GM18511 (cell line): ENCODE results near the gene RGS13.
"Not testable (repeated sequence)": the region's sequence is repeated elsewhere in the genome, so short reads cannot be mapped to it uniquely, and the experiment has no call there.

ENCODE experiments used
- ATAC-seq: cut with Tn5 transposase; IDR thresholded peaks from one replicate; pipeline ENCODE4 v1.9.1; 2021; ENCODE audit warnings: mild to moderate bottlenecking, moderate library complexity; ENCODE audit not compliant: unreplicated experiment

Gene RGS13

GRCh38 chr1:192669174-192669573, 33.2 kb downstream of the RGS13 start:
- ATAC-seq = no peak

- ATAC-seq = no peak
These were observed 39.8 kb downstream of the RGS13 start for GRCh38 chr1:192675716-192676115.

- ATAC-seq = no peak
These were observed 42.2 kb downstream of the RGS13 start for GRCh38 chr1:192678099-192678498.

GRCh38 chr1:192682335-192682734, 46.4 kb downstream of the RGS13 start:
- no peak for ATAC-seq

GRCh38 chr1:192683081-192683480, 47.1 kb downstream of the RGS13 start:
- ATAC-seq = not testable (repeated sequence)

- ATAC-seq = no peak
These were observed 53.5 kb downstream of the RGS13 start for GRCh38 chr1:192689459-192689858.

GRCh38 chr1:192691041-192691440, 55.1 kb downstream of the RGS13 start:
- ATAC-seq = no peak

GRCh38 chr1:192696082-192696481, 60.1 kb downstream of the RGS13 start:
- no peak for ATAC-seq

- no peak for ATAC-seq
These were observed 61.8 kb downstream of the RGS13 start for GRCh38 chr1:192697771-192698170.

- ATAC-seq = no peak
These were observed 62.8 kb downstream of the RGS13 start for GRCh38 chr1:192698731-192699130.

- ATAC-seq = no peak
These were observed 64.9 kb downstream of the RGS13 start for GRCh38 chr1:192700834-192701271.

- ATAC-seq = no peak
These were observed 66.4 kb downstream of the RGS13 start for GRCh38 chr1:192702212-192702902.

- peak; percentile 73 for ATAC-seq
These were observed 67.6 kb downstream of the RGS13 start for GRCh38 chr1:192703283-192704206.

- no peak for ATAC-seq
These were observed 69.6 kb downstream of the RGS13 start for GRCh38 chr1:192705510-192705909.

- no peak for ATAC-seq
These were observed 71.0 kb downstream of the RGS13 start for GRCh38 chr1:192706936-192707335.

GRCh38 chr1:192707978-192708547, 72.1 kb downstream of the RGS13 start:
- ATAC-seq = no peak

GRCh38 chr1:192709544-192709943, 73.6 kb downstream of the RGS13 start:
- ATAC-seq = no peak
